ENCODE data around the gene PCSK1N. TPM values are rescaled to one million over a fixed set of nuclear protein-coding genes. Genes with fewer than 3 reads are reported as not detected.

Gene PCSK1N, protein sequence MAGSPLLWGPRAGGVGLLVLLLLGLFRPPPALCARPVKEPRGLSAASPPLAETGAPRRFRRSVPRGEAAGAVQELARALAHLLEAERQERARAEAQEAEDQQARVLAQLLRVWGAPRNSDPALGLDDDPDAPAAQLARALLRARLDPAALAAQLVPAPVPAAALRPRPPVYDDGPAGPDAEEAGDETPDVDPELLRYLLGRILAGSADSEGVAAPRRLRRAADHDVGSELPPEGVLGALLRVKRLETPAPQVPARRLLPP
- total RNA-seq = 0.31 TPM in 1 of 2 replicates, not detected in the other

DNA sequence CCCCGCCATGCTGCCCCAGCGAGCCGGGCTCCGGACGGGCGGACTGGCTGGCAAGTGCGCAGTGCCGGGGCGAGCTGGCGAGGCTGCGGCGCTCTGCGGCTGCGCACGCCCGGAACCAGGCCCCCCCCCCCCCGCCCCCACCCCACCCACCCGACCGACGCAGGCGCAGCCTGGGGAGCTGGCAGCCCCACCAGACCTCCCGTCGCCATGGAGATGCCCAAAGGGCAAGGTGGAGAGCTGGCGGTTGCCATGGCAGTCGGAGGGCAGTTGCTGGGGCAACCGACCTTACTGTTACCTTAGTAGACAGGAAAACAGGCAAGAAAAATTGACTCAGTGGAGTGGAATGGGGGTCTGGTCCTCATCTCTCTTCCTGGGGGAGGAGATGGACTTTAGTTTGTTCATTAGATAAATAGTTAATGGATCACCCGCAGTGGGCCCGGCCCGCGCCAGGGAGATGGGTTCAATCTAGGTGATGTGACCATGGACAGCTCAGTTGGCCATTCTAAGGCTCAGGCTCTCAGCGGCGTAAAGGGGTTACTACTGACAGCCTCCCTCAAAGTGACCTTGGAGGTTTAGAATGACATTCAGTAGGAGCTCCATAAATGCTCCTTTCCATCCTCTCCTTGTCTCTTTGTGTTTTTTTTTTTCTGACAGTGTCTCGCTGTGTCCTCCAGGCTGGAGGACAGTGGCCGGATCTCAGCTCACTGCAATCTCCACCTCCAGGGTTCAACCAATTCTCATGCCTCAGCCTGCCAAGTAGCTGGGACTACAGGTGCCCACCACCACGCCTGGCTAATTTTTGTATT, at the start of gene PCSK1N:
PCSK1N (minus strand) TSS at position 87 of the 806 bp plus-strand sequence; CDS start at position 9, 78 bp downstream.

DNA sequence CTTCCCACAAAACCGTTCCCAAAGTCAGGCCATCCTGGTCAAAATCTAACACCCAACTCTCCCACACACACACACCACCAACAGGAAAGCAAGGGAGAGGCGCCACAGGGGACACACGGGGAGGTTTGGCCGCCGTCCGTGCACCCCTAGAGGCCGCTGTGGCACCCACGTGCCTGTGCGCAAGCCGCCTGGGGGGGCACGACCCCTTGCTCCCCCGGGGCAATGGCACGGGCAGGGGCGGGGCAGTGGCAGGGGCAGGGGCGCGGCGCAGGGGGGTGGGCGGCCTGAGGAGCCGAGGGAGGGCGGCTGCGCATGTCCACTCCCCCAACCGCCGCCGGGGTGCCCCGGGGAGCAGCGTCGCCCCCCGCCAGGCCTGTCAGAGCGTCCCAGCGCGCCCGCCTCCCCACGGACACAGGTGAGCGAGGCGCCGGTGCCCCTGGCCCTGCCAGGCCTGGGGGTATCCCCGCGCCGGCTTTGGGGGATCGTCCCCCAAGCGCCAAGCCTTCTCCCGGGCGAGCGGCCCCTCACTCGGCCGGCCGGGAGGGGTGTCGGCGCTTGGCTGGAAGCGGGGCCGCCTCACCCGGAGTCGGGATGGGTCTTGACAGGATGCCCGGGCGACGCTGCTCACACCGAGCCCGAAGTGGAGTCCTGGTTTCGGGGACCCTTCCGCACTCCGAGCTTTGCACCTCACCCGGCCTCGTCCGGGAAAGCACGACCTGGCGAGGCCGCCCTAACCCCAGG, 9.1 kb downstream of the PCSK1N start, which contains the start of gene ERAS:
ERAS (plus strand) TSS at position 379 of the 741 bp plus-strand sequence. CDS start 2,611 bp downstream, outside the sequence.

DNA sequence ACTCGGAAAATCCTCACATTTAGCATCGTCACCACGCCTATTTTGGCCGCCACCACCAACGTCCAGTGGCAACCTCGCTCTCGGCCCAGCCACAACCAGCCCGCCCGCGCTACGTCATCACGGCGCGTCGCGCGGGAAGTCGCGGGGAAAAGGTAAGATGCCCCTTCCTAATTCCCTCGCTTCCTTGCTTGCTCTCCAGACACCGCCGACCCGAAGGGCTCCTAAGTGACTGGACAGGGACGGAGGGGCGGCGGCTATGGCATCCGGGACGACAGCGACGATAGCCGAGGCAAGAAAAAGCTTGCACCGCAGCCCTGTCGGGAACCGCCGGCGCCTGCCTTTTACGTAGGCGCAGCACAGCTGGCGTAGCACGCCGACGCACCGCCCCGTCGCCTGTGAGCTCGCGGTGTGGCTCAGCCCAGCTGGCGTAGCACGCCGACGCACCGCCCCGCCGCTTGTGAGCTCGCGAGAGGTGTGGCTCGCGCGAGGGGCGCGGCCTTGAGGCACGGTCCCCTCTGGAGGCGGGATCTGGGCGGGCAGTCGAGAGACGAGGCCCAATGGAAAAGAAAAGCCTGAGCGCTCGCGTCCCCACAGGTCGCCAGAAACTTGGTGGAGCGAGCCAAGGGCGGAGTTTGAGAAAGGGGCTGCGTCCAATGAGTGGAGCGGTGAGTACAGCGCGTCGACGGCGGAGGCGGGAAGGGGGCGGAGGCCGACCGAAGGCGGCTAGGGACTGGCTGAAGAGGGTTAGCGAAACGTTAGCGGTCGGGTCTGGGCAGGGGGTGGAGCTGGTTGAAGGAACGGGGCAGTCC, 33.9 kb downstream of the PCSK1N start, which contains the start of gene HDAC6:
HDAC6 (plus strand) TSS at position 788 of the 809 bp plus-strand sequence. CDS start 626 bp downstream, outside the sequence.

DNA sequence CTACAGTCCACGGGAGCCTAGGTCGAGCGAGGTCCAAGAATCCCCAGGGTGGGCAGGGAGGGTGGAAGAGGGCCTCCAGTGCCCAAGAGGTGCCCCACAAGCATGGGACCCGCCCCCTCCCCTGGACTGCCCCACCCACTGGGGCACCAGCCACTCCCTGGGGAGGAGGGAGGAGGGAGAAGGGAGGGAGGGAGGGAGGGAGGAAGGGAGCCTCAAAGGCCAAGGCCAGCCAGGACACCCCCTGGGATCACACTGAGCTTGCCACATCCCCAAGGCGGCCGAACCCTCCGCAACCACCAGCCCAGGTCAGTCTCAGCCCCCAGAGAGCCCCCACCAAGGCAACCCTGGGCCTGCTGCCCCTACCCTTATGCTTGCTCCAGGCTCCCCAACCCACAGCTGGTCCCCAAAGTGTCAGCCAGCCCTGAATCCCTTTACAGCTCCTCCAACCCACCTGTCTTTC, 49.0 kb downstream of the PCSK1N start, which contains the start of gene GATA1:
GATA1 (plus strand) TSS at position 250 of the 460 bp plus-strand sequence. CDS start 4,520 bp downstream, outside the sequence.

Other genes with a start within 250 kb of the PCSK1N start
- 129 and 172 TPM in 2 replicates for gene WDR13, start 238.1 kb downstream of the PCSK1N start, total RNA-seq
- gene WAS, start 151.8 kb downstream of the PCSK1N start, total RNA-seq = 0.19 TPM in 1 of 2 replicates, not detected in the other
- 5.0 and 6.5 TPM in 2 replicates for gene SUV39H1, start 138.9 kb downstream of the PCSK1N start, total RNA-seq
- not detected in 2 replicates for gene GLOD5, start 73.9 kb downstream of the PCSK1N start, total RNA-seq
- not detected in 2 replicates for gene GATA1, start 49.0 kb downstream of the PCSK1N start, total RNA-seq
- gene HDAC6, start 33.5 kb downstream of the PCSK1N start, total RNA-seq = 24.6 and 38.4 TPM in 2 replicates
- not detected in 2 replicates for gene ERAS, start 9.1 kb downstream of the PCSK1N start, total RNA-seq
- 13.9 and 19.1 TPM in 2 replicates for gene TIMM17B, start 62.2 kb upstream of the PCSK1N start, total RNA-seq
- gene PQBP1, start 62.3 kb upstream of the PCSK1N start, total RNA-seq = 70.0 and 82.4 TPM in 2 replicates
- 5.7 and 14.5 TPM in 2 replicates for gene SLC35A2, start 76.0 kb upstream of the PCSK1N start, total RNA-seq
- 2.8 and 4.0 TPM in 2 replicates for gene PIM2, start 83.4 kb upstream of the PCSK1N start, total RNA-seq
- gene OTUD5, start 122.0 kb upstream of the PCSK1N start, total RNA-seq = 21.7 and 34.9 TPM in 2 replicates
- 0.32 and 0.57 TPM in 2 replicates for gene KCND1, start 136.2 kb upstream of the PCSK1N start, total RNA-seq
- 23.3 and 40.8 TPM in 2 replicates for gene GRIPAP1, start 166.7 kb upstream of the PCSK1N start, total RNA-seq
- 10.8 and 21.8 TPM in 2 replicates for gene TFE3, start 207.7 kb upstream of the PCSK1N start, total RNA-seq
- gene CCDC120, start 223.4 kb upstream of the PCSK1N start, total RNA-seq = 0.49 and 1.7 TPM in 2 replicates
- 2.6 and 5.0 TPM in 2 replicates for gene PRAF2, start 238.4 kb upstream of the PCSK1N start, total RNA-seq
- gene WDR45, start 244.3 kb upstream of the PCSK1N start, total RNA-seq = 20.2 and 25.9 TPM in 2 replicates

Data from bladder microvascular endothelial cell (primary cell).